Natural killer cell treated with Interleukin-12 subunit alpha and Interleukin-12 subunit beta and Interleukin-15 and Interleukin-18, amount 100 ng/mL, for 72 hours (primary cell): ENCODE data around the gene MSLN. TPM values are rescaled to one million over a fixed set of nuclear protein-coding genes. Genes with fewer than 3 reads are reported as not detected.
"Not testable (repeated sequence)": the region's sequence is repeated elsewhere in the genome, so short reads cannot be mapped to it uniquely, and the experiment has no call there.

Experiments
- ATAC-seq, 2 donors: fragments of 150-1000 bp; cut with Tn5 transposase in 1 of 2; sonication (Bioruptor Pico), chemical (Tn5 transposase) in 1 of 2; 2 replicates each; pipeline ENCODE4 v1.10.0; 2021
- DNase-seq: peaks from one replicate; pipeline ENCODE4 v3.0.0; 2022; ENCODE audit warnings: low spot score
- H3K27ac Mint-ChIP-seq, 2 donors: 1 replicate in 1 of 2; 2 replicates in 1 of 2; pipeline ENCODE4 v1.8.0; 2022; ENCODE audit warnings: mixed read lengths in 2 of 2, mild to moderate bottlenecking in 1 of 2, moderate library complexity in 1 of 2
- H3K27me3 Mint-ChIP-seq, 2 donors: 1 replicate in 1 of 2; 2 replicates in 1 of 2; pipeline ENCODE4 v1.8.0; 2022; ENCODE audit warnings: mixed read lengths in 2 of 2
- H3K36me3 Mint-ChIP-seq: one replicate; pipeline ENCODE4 v1.8.0; 2022; ENCODE audit warnings: mixed read lengths
- H3K4me1 Mint-ChIP-seq, 2 donors: 1 replicate in 1 of 2; 2 replicates in 1 of 2; pipeline ENCODE4 v1.8.0; 2022; ENCODE audit warnings: low read depth in 2 of 2, mixed read lengths in 2 of 2, mild to moderate bottlenecking in 1 of 2
- H3K4me3 Mint-ChIP-seq: one replicate; pipeline ENCODE4 v1.8.0; 2022; ENCODE audit warnings: mixed read lengths
- H3K9me3 Mint-ChIP-seq: 2 replicates; pipeline ENCODE4 v1.8.0; 2022; ENCODE audit warnings: mixed read lengths
- total RNA-seq, 2 donors: library from RNA; stranded (reverse); gene quantifications; one replicate each; pipeline ENCODE4 v1.2.3, GENCODE V29; 2022

Gene MSLN
- total RNA-seq, 2 donors from 2014 or later: not detected

DNA sequence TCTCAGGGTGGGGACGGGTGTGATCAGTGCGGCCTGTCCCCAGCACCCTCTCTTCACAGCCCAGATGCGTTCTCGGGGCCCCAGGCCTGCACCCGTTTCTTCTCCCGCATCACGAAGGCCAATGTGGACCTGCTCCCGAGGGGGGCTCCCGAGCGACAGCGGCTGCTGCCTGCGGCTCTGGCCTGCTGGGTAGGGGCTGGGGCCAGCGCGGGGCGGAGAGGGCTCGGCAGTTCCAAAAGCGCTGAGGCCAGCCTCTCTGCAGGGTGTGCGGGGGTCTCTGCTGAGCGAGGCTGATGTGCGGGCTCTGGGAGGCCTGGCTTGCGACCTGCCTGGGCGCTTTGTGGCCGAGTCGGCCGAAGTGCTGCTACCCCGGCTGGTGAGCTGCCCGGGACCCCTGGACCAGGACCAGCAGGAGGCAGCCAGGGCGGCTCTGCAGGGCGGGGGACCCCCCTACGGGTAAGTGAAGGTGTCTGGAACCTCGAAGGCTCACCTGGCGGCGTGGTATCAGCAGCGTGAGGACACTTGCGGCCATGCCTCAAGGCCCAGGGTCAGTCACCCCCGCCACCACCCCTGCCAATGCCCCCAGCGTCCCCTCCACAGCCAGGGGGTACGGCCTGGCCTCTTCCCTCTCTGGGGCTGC lies 4.4 kb downstream of the MSLN start:
- Mint-ChIP-seq H3K9me3 (no peaks in the 10 kb centered on the region), H3K4me3 (no peak overlapping the region), H3K27me3 (no peaks in the 10 kb centered on the region), H3K36me3 (no peaks in the 10 kb centered on the region), H3K4me1 (no peaks in the 10 kb centered on the region), H3K27ac (no peak overlapping the region)
- no peak for DNase-seq
- no peak for ATAC-seq

GRCh38 chr16:765488-765865 lies 4.9 kb downstream of the MSLN start:
- no peak for ATAC-seq
- no peak for DNase-seq
- H3K27ac Mint-ChIP-seq: no peak overlapping the region
- no peaks in the 10 kb centered on the region for H3K36me3 Mint-ChIP-seq
- H3K4me1 Mint-ChIP-seq: no peaks in the 10 kb centered on the region
- H3K27me3 Mint-ChIP-seq: no peaks in the 10 kb centered on the region
- H3K4me3 Mint-ChIP-seq: no peak overlapping the region
- no peaks in the 10 kb centered on the region for H3K9me3 Mint-ChIP-seq

DNA sequence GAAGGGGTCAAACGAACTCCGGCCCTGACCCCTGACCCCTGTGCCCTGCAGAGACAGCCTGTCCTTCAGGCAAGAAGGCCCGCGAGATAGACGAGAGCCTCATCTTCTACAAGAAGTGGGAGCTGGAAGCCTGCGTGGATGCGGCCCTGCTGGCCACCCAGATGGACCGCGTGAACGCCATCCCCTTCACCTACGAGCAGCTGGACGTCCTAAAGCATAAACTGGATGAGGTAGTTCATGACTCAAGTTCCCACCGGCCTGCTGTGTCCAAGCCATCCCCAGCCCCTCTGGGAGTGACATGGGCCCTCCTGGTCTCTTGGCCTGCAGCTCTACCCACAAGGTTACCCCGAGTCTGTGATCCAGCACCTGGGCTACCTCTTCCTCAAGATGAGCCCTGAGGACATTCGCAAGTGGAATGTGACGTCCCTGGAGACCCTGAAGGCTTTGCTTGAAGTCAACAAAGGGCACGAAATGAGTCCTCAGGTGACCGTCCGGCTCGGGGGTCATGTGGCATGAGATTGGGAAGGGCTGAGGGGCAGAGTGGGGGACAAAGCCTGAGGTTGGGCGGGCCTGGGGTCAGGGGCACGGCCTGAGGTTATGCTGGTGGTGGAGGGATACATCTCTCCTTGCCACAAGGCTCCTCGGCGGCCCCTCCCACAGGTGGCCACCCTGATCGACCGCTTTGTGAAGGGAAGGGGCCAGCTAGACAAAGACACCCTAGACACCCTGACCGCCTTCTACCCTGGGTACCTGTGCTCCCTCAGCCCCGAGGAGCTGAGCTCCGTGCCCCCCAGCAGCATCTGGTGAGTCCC lies 5.7 kb downstream of the MSLN start:
- no peaks in the 10 kb centered on the region for H3K9me3 Mint-ChIP-seq
- no peak overlapping the region for H3K4me3 Mint-ChIP-seq
- ATAC-seq (no peak), DNase-seq (no peak)
- no peak overlapping the region for H3K27ac Mint-ChIP-seq
- no peaks in the 10 kb centered on the region for H3K36me3 Mint-ChIP-seq
- H3K4me1 Mint-ChIP-seq: no peaks in the 10 kb centered on the region
- no peaks in the 10 kb centered on the region for H3K27me3 Mint-ChIP-seq

- Mint-ChIP-seq H3K9me3 (no peaks in the 10 kb centered on the region), H3K36me3 (no peaks in the 10 kb centered on the region), H3K27me3 (no peaks in the 10 kb centered on the region), H3K27ac (no peak overlapping the region), H3K4me3 (no peak overlapping the region), H3K4me1 (no peaks in the 10 kb centered on the region)
- no peak for DNase-seq
- ATAC-seq: no peak
Measured at GRCh38 chr16:766820-767640, 6.5 kb downstream of the MSLN start.

- ATAC-seq: no peak
- Mint-ChIP-seq H3K4me3 (no peak overlapping the region), H3K4me1 (no peaks in the 10 kb centered on the region), H3K27ac (no peak overlapping the region), H3K9me3 (no peaks in the 10 kb centered on the region), H3K27me3 (no peaks in the 10 kb centered on the region), H3K36me3 (no peaks in the 10 kb centered on the region)
- no peak for DNase-seq
Measured at GRCh38 chr16:767743-768235, 7.3 kb downstream of the MSLN start.

DNA sequence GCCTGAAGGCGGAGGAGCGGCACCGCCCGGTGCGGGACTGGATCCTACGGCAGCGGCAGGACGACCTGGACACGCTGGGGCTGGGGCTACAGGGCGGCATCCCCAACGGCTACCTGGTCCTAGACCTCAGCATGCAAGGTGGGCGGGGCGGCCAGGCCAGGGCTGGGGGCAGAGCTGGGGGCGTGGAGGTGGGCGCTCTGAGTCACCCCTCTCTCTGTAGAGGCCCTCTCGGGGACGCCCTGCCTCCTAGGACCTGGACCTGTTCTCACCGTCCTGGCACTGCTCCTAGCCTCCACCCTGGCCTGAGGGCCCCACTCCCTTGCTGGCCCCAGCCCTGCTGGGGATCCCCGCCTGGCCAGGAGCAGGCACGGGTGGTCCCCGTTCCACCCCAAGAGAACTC lies 7.9 kb downstream of the MSLN start:
- H3K4me3 Mint-ChIP-seq: no peak overlapping the region
- no peaks in the 10 kb centered on the region for H3K4me1 Mint-ChIP-seq
- DNase-seq (no peak), ATAC-seq (no peak)
- H3K36me3 Mint-ChIP-seq: no peaks in the 10 kb centered on the region
- H3K9me3 Mint-ChIP-seq: no peaks in the 10 kb centered on the region
- no peaks in the 10 kb centered on the region for H3K27me3 Mint-ChIP-seq
- H3K27ac Mint-ChIP-seq: no peak overlapping the region

- DNase-seq (no peak), ATAC-seq (no peak)
- Mint-ChIP-seq H3K27me3 (no peaks in the 10 kb centered on the region), H3K27ac (no peak overlapping the region), H3K9me3 (no peaks in the 10 kb centered on the region), H3K36me3 (no peaks in the 10 kb centered on the region), H3K4me1 (no peaks in the 10 kb centered on the region), H3K4me3 (no peak overlapping the region)
Measured at GRCh38 chr16:769184-769784, 8.8 kb downstream of the MSLN start.

GRCh38 chr16:769934-770333 lies 9.4 kb downstream of the MSLN start:
- Mint-ChIP-seq H3K27ac (no peak overlapping the region), H3K4me1 (no peaks in the 10 kb centered on the region), H3K27me3 (no peaks in the 10 kb centered on the region), H3K4me3 (no peak overlapping the region), H3K36me3 (no peaks in the 10 kb centered on the region), H3K9me3 (no peaks in the 10 kb centered on the region)
- DNase-seq (no peak), ATAC-seq (no peak)

DNA sequence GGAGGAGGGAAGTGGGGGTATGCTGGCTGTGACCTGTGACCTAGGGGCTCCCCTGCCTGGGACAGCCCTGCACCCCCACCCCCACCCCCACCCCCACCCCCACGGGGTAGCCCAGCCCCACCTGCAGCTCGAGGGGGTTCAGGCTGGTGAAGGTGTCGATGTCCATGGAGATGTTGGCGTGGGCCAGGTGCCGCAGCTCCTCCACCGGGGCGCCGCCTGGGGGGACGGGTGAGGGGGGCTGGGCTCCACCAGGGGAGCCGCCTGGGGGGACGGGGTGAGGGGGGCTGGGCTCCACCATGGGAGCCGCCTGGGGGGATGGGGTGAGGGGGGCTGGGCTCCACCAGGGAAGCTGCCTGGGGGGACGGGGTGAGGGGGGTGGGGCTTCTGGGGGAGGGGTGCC lies 9.9 kb downstream of the MSLN start:
- Mint-ChIP-seq H3K4me3 (no peak overlapping the region), H3K27ac (no peak overlapping the region), H3K9me3 (no peaks in the 10 kb centered on the region), H3K27me3 (no peaks in the 10 kb centered on the region), H3K4me1 (no peaks in the 10 kb centered on the region), H3K36me3 (no peaks in the 10 kb centered on the region)
- ATAC-seq: no peak
- no peak for DNase-seq

DNA sequence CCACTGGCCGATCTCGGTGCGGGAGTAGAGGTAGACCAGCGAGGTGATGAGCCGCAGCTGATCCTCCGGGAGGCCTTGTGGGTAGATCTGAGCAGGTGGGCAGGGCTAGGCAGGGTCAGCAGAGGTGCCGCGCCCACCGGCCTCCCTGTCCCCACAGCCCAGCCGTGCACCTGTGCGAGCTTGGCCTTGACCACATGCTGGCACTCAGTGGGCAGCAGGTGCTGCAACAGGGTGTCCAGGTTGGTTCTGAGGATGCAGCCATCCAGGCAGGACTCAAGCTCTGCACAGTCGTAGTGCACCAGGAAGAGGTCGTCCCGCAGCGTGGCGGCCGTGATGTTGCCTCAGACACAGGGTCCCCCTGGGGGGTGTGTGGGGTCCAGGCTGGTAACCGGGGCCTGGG lies 12.4 kb downstream of the MSLN start:
- no peaks in the 10 kb centered on the region for H3K36me3 Mint-ChIP-seq
- H3K4me1 Mint-ChIP-seq: peaks cover 0 to 2% of the 10 kb centered on the region in 2 donors
- no peak overlapping the region for H3K4me3 Mint-ChIP-seq
- DNase-seq (no peak), ATAC-seq (no peak)
- H3K27ac Mint-ChIP-seq: no peak overlapping the region
- H3K9me3 Mint-ChIP-seq: no peaks in the 10 kb centered on the region
- H3K27me3 Mint-ChIP-seq: peaks cover 0 to 3% of the 10 kb centered on the region in 2 donors

DNA sequence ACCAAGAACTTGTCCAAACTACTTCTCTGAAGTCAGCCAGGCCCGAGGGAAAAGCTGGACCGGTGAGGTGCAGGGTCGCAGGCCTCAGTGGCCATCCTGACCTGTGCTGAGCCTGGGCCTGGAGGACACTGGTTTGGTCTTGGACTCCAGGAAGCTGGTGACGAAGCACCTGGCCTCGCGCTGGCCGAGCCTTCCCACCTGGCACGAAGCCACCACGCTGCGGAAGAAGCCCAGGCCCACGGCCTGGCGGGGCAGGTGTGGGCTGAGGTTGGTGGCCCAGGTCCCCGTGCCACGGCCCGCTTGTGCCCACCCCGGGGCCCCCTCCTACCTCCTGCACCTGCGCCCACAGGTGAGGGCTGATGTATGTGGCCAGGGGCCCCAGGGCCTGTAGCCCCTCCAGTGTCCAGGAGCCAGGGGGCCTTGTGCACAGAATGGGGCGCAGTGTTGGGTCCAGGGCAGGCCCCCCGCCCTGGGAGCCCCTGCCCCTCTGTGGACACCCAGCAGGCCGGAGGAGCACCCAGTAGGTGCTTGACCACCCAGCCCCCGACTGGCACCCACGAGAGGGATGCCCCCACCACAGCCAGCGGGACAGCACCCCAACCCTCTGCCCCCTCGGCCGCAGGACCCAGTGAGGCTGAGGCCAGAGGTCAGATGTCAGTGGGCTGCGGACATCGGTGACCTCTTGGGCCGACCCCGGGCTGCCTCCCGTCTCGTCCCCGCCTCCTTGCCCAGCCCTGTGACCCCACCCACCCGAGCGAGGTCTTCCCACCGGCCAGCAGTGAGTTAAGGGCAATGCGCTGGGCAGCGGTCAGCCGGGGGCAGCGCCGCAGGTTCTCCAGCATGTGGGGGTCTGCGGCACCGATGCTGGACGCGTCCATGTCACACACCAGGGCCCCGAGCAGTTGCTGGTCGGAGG lies 13.8 kb downstream of the MSLN start:
- Mint-ChIP-seq H3K27me3 (peaks cover 0 to 3% of the 10 kb centered on the region in 2 donors), H3K36me3 (no peaks in the 10 kb centered on the region), H3K9me3 (no peaks in the 10 kb centered on the region), H3K27ac (no peak overlapping the region), H3K4me3 (no peak overlapping the region), H3K4me1 (peaks cover 0 to 2% of the 10 kb centered on the region in 2 donors)
- peak in 1 of 2 donors; percentile 16 for ATAC-seq
- no peak for DNase-seq

GRCh38 chr16:775236-775796 lies 14.8 kb downstream of the MSLN start:
- Mint-ChIP-seq H3K4me1 (peaks cover 0 to 2% of the 10 kb centered on the region in 2 donors), H3K9me3 (no peaks in the 10 kb centered on the region), H3K27me3 (peaks cover 0 to 3% of the 10 kb centered on the region in 2 donors), H3K36me3 (no peaks in the 10 kb centered on the region), H3K4me3 (no peak overlapping the region), H3K27ac (no peak overlapping the region)
- ATAC-seq (no peak), DNase-seq (no peak)

GRCh38 chr16:776298-776697 lies 15.8 kb downstream of the MSLN start:
- ATAC-seq, H3K4me1 Mint-ChIP-seq, H3K27ac Mint-ChIP-seq, H3K9me3 Mint-ChIP-seq, H3K36me3 Mint-ChIP-seq, H3K4me3 Mint-ChIP-seq, H3K27me3 Mint-ChIP-seq, DNase-seq: not testable (repeated sequence)
